ENCODE results near the gene RIPOR2.

RIPOR2 gene

GRCh38 chr6:24858177-24858653 is 77.5 kb downstream of the RIPOR2 start:
- no peak overlapping the region for H3K4me3 ChIP-seq (ENCODE audit: low read depth, low read length)
- H3K36me3 ChIP-seq (replicated peaks), result no peaks in the 10 kb centered on the region
- TF ChIP-seq, protein P1, sequence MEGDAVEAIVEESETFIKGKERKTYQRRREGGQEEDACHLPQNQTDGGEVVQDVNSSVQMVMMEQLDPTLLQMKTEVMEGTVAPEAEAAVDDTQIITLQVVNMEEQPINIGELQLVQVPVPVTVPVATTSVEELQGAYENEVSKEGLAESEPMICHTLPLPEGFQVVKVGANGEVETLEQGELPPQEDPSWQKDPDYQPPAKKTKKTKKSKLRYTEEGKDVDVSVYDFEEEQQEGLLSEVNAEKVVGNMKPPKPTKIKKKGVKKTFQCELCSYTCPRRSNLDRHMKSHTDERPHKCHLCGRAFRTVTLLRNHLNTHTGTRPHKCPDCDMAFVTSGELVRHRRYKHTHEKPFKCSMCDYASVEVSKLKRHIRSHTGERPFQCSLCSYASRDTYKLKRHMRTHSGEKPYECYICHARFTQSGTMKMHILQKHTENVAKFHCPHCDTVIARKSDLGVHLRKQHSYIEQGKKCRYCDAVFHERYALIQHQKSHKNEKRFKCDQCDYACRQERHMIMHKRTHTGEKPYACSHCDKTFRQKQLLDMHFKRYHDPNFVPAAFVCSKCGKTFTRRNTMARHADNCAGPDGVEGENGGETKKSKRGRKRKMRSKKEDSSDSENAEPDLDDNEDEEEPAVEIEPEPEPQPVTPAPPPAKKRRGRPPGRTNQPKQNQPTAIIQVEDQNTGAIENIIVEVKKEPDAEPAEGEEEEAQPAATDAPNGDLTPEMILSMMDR (IDR thresholded peaks at IDR 0.05; ENCODE audit: low read depth, low read length, missing control alignments), result no peak
- no peak overlapping the region for H3K27ac ChIP-seq
- H3K27me3 ChIP-seq (replicated peaks), result no peaks in the 10 kb centered on the region
- no peak for DNase-seq
- in situ Hi-C loops (cut with HindIII; ENCODE audit: low pct_ligation_motif_present, low sequenced_read_pairs), result no loop called here

DNA sequence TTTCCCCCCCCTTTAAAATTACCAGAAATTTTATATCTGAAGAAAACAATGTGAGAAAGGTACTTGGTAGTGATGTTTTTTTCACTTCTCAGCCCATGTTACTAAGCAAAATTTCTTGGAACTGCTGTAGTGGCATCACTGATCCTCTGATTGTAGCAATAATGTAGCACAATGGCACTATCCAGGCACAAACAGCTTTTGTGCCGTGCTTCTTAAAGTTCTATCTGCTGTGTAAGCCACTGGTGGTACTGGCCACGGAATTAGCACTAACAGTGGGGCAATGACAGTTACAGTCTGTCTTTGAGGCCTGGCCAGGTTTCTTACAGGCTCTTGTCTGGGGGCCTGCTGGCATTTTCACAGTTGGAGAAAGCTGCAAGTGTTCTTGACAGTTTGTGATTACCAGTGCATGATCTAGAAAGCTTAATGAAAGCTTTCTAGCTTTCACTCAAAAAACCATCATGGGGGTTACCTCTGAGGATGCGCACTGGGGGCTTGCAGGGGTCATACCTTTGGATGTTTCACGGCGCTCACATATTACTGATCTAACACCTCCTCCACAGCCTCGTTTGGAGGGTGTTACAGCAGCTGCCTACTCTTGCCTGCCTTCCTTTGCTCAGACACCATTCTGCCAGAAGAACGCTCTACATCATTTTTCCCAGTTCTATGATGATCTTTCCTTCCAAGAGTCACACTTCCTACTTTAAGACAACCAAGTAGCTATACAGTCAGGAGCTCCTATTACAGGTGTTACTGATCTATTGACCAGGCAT is 78.7 kb downstream of the RIPOR2 start:
- in situ Hi-C loops (cut with HindIII; ENCODE audit: low pct_ligation_motif_present, low sequenced_read_pairs), result no loop called here
- H3K27ac ChIP-seq, result no peak overlapping the region
- no peaks in the 10 kb centered on the region for H3K36me3 ChIP-seq (replicated peaks)
- H3K4me3 ChIP-seq (ENCODE audit: low read depth, low read length), result no peak overlapping the region
- TF ChIP-seq, protein P1 (IDR thresholded peaks at IDR 0.05; ENCODE audit: low read depth, low read length, missing control alignments), result no peak
- DNase-seq, result no peak
- no peaks in the 10 kb centered on the region for H3K27me3 ChIP-seq (replicated peaks)

DNA sequence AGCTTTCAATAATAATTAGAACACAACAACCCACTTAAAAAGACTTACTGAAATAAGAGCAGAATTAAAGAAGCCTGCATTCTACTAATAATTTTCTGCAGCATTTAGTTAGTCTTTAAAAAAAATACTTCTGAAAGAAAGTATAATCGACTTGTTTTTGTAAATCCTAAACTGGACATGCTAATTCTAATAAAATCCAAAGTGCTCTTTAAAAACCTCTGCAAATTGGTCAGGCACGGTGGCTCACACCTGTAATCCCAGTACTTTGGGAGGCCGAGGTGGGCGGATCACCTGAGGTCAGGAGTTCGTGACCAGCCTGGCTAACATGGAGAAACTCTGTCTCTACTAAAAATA is 79.5 kb downstream of the RIPOR2 start:
- no peaks in the 10 kb centered on the region for H3K27me3 ChIP-seq (replicated peaks)
- H3K27ac ChIP-seq, result no peak overlapping the region
- no peak overlapping the region for H3K4me3 ChIP-seq (ENCODE audit: low read depth, low read length)
- no peaks in the 10 kb centered on the region for H3K36me3 ChIP-seq (replicated peaks)
- in situ Hi-C loops (cut with HindIII; ENCODE audit: low pct_ligation_motif_present, low sequenced_read_pairs), result no loop called here
- DNase-seq, result no peak
- TF ChIP-seq, protein P1 (IDR thresholded peaks at IDR 0.05; ENCODE audit: low read depth, low read length, missing control alignments), result no peak

DNA sequence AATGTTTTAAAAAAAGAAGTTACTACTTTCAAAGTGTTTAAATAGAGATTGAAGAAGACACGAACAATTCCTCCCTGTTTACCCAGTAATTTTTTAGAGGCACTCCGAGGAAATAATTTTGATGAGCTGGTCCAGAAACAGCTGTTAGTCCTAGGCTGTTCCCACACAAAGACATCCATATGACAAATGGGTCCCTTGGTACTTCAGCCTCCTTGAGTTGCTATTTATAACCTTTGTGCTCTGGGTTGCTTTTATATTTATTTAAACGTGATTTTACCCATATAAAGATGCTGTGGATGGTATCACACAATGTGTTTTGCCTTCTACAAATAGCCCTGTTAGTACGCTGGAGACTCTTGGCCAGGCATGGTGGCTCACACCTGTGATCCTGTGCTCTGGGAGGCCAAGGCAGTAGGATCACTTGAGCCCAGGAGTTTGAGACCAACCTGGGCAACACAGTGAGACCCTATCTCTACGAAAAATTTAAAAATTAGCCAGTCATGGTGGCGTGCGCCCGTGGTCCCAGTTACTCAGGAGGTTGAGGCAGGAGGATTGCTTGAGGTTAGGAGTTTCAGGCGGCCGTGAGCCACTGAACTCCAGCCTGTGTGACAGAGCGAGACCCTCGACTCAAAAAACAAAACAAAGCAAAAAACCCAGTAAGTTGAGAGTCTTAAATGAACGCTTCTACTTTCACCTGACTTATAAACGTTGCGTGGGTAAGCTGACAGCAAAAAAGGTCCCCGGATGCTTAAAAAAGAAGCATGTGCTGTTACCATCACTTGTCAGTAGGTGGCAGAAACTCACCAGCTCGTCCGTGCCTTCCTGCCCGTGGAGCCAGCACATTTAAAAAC is 80.1 kb downstream of the RIPOR2 start:
- in situ Hi-C loops (cut with HindIII; ENCODE audit: low pct_ligation_motif_present, low sequenced_read_pairs), result no loop called here
- TF ChIP-seq, protein P1 (IDR thresholded peaks at IDR 0.05; ENCODE audit: low read depth, low read length, missing control alignments), result peak; percentile 86
- DNase-seq, result peak; percentile 64
- no peaks in the 10 kb centered on the region for H3K36me3 ChIP-seq (replicated peaks)
- H3K27ac ChIP-seq, result no peak overlapping the region
- H3K4me3 ChIP-seq (ENCODE audit: low read depth, low read length), result no peak overlapping the region
- no peaks in the 10 kb centered on the region for H3K27me3 ChIP-seq (replicated peaks)

GRCh38 chr6:24854077-24854666 is 81.6 kb downstream of the RIPOR2 start:
- Histone ChIP-seq H3K36me3 (replicated peaks) (no peaks in the 10 kb centered on the region), H3K27me3 (replicated peaks) (no peaks in the 10 kb centered on the region), H3K4me3 (ENCODE audit: low read depth, low read length) (no peak overlapping the region), H3K27ac (no peak overlapping the region)
- TF ChIP-seq, protein P1 (IDR thresholded peaks at IDR 0.05; ENCODE audit: low read depth, low read length, missing control alignments), result no peak
- in situ Hi-C loops (cut with HindIII; ENCODE audit: low pct_ligation_motif_present, low sequenced_read_pairs), result no loop called here
- DNase-seq, result no peak
